Left colon (tissue), 2 donors: ENCODE results near the gene SSU72. TPM values are rescaled to one million over a fixed set of nuclear protein-coding genes. Genes with fewer than 3 reads are reported as not detected.
"Not testable (repeated sequence)": the region's sequence is repeated elsewhere in the genome, so short reads cannot be mapped to it uniquely, and the experiment has no call there.

ENCODE experiments used
- ATAC-seq: fragments of 200-7000 bp; cut with Tn5 transposase; one replicate; pipeline ENCODE4 v1.9.1; 2020; ENCODE audit warnings: mild to moderate bottlenecking, moderate library complexity
- DNase-seq, 2 donors: peaks; one replicate each; pipeline ENCODE4 v3.0.0-alpha.2; 2020
- intact Hi-C, 2 donors: fragments of 100-400 bp; cut with DNase I in 1 of 2; cut with micrococcal nuclease in 1 of 2; formaldehyde crosslinking; loops; one replicate each; pipeline versions ENCODE4 v1.11.2 to v1.14.0; 2022; cut with DNase I, micrococcal nuclease
- total RNA-seq, 2 donors: library from RNA; stranded (reverse); fragmentation: NEBNext Ultra II Directional; extraction: Animal tissue kit (Norgen Biotek cat#: 25700); gene quantifications; one replicate each; pipeline ENCODE4 v1.2.1, GENCODE V29; 2021
- donor health status: DM: no; HTN: no; CAD: no.
- donor health status: DM: yes; HTN: yes; CAD: no.

The SSU72 gene
- total RNA-seq, 2 donors from 2014 or later: 118 to 130 TPM

DNA sequence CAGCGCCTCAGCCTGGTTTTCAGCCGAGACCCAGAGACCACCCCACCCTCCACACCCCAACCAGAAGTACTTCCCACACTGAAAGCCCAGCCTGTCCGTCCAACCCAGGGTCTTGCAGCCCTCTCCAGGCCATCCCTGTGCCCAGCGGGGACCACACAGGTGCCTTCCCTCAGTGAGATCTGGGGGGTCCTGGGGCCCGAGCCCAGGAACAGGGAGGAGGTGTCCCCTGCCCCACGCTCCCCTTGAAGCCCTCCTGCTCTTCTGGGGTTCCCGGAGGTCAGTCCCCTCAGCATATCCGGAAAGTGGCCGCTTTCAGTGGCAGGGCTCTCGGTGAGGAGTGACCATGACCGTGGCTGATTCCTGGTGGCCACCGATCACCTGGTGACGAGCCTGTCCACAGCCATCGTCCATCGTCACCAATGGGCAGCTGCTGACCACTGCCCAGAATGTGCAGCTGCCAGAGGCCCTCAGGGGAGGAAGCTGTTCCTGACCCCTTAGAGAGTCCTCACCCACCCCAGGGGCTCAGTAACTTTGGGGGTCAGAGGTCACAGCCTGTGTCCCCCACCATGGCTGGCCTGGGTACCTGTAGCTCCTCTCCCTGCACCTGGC, 37.6 kb downstream of the SSU72 start:
- intact Hi-C loops: no loop called here
- DNase-seq (no peak), ATAC-seq (no peak)

DNA sequence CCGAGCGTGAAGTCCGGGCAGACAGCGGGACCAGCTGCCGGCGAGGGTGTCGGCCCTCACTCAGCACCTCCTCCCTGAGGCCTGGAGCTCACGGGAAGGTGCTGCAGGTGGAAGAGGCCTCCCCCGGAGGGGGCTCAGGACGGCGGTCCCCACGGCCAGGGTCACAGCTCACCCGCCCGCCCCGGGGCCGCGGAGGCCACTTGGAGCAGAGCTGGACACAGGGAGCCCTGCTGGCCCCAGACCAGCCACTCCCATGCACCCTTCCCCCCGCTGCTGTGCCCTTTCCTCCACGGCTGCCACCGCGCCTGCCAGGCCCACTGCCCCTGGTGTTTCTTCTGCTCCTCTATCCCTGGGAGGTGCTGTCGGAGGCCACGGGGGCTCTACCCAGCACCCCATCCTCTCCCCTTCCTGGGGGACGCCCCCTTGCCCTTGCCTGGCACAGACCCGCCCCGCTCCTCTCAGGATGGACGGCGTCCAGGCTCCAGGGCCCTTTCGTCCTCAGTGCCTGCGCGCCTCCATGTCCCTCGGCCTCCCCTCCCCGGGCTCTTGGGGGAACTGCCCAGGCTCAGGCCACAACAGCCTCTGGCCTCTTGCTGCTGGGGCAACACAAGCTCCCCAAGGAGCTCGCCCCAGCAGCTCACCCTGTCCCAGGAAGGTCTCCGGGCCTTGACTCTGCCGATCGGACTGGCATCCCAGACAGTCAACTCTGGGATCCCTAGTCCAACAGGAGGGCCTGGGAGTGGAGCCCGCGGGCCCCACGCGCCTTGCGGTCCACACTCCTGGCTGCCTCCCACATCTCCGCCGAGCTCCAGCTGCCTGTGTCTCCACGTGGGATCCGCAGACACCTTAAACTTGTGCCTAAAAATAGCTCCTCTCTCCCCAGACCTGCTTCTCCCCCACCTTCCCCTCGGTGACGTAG, 38.4 kb downstream of the SSU72 start:
- DNase-seq (no peak), ATAC-seq (no peak)
- intact Hi-C loops: no loop called here

DNA sequence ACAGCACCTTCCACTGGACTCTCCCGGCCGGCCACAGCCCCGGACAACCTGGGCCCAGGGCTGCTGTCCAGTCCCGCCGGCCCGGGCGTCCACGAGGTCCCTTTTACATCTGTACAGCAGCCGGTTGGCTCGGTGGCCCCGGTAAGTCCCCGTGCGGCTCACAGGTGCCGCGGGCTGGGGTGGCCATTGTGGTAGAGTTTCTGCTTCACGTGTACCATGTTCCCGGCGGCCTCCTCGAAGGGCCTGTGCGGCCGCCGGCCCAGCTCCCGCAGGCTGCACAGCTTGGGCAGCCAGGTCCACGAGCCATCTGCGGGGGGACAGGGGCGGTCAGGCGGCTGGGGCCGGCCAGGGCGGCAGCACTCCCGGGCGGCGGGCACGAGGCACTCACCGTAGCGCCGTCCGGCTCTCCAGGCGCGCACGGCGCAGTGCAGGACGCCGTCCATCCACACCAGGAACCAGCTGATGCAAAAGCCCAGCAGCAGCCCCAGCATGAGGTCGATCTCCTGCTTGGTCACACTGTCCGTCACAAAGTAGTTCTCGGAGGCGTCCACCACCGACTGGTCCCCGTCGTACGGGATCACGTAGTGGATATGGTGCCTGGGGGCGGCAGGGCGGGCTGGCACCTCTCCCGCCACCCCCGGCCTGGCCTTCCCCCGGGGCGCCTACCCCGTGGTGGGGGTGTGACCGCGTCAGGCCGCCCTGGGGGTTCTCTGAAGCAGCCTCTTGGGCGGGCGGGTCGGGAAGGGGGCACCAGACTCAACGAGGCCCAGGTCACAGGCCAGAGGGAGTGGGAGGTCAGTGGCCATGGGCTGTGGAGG, 39.3 kb downstream of the SSU72 start:
- intact Hi-C loops: no loop called here
- ATAC-seq (no peak), DNase-seq (no peak)

DNA sequence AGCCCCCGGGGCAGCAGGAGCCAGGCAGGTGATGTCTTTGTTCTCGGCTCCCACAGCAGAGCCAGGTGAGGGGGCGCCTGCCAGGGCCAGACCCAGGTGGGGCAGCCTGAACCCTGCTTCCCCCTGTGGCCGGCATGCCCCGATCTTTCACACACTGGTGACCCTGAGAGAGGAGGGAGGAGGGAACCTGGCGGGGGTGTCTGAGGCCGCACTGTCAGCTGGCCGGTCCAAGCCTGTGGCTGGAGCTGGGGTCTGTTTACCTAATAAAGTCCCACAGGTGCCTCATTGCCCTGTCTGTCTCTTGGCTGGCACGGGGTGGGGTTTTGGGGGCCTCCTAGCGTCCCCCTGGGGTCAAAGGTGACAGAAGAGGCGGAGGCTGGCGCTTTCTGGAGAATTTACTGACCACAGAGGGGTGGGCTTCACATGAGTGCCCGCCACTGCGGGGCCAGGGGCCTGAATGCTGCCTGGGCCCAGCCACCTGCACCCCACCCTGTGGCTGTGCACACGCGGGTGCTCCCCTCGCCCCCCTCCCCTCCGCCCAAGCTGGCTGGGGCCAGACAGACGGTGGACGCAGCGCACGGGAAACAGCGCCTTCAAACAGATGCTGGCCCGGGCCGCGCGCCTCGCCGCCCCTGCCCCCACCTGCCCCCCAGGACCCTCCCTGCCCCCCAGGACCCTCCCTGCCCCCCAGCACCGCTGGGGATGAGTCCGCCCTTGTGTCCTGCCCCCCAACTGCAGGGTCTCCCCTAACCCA, 40.1 kb downstream of the SSU72 start:
- no peak for DNase-seq
- no peak for ATAC-seq
- intact Hi-C loops: no loop called here

DNA sequence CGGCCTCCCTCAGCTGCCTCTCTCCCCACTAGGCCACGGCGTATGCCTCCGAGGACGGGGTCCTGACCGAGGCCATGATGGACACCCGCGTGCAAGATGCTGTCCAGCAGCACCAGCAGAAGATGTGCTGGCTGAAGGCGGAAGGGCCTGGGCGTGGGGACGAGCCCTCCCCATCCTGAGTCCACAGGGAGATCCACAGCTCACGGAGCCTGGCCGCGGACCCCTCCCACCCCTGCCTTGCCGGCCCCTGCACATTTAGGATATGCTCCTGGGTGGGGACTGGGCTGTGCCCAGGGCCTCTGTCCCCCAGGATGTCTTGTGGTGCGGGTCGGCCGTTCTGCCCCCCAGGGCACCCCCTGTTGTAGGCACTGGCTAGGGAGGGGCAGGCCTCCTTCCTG, 40.8 kb downstream of the SSU72 start:
- DNase-seq, intact Hi-C loops, ATAC-seq: not testable (repeated sequence)

DNA sequence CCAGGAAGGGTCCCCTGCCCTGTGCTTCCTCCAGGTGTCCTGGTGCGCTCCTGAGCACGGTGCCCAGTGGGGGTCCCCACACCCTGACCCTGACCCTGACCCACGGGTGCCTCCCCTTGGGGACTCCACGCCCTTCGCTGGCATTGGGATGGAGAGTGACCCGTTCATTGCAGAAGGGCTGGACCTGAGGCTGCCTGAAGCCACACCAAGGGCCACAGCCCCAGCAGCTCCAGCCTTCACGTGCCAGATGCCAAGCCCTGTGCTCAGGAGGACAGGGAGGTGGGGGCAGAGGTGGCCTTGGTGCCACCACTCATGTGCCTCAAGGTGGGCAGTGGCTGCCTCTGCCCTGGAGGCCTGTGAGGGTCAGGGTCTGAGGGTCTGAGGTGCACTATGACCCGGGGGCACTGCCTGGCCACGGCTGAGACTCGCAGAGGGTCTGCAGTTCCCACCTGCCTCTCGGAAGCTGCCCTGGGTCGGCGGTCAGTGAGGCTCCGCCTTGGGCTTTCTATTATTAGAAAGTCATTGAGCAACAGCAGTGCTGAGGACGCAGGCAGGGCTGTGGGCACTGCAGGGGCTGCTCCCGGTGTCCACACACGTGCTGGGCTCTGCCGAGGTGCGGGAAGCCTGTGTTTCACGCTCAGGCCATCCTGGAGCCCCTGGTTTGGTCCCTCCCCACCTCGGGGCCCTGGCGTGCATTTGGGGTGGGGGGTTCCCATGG, 41.3 kb downstream of the SSU72 start:
- peak; percentile 3 for ATAC-seq
- intact Hi-C loops: not testable (repeated sequence)

DNA sequence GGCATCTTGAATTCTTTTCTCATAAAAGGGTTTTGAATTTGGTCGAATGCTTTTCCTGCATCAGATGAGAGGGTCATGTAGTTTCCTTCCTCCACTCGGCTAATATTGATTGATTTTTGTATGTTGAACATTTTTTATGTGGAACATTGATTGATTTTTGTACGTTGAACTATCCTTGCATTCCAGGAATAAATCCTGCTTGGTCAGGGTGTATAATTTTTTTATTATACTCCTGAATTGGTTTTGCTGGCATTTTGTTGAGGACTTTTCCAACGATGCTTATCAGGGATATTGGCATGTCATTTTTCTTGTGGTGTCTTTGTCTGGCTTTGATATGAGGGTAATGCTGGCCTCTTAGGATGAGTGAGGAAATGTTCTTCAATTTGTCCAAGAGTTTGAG, 42.7 kb downstream of the SSU72 start:
- ATAC-seq (no peak), DNase-seq (no peak)
- intact Hi-C loops: no loop called here

More for the DNA sequence above, 41.3 kb downstream of the SSU72 start:
- DNase-seq: not testable (repeated sequence)

DNA sequence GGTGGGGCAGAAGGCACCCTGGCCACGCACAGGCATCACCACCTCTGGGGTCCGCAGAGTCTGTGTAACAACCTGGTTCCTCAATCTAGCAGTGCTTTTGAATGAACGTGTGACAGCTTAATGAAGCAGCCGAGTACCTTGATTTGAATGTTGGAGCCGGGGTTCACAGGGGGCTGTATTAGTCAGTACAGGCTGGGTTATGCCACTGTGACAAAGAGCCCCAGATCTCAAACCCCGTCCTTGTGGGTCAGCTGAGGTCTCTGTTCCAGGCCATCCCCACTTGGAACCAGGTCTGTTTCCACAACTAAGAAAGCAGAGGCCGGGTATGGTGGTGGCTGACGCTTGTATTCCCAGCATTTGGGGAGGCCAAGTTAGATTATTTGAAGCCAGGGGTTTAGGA, 44.7 kb downstream of the SSU72 start:
- intact Hi-C loops: no loop called here
- ATAC-seq: no peak
- DNase-seq: no peak

DNA sequence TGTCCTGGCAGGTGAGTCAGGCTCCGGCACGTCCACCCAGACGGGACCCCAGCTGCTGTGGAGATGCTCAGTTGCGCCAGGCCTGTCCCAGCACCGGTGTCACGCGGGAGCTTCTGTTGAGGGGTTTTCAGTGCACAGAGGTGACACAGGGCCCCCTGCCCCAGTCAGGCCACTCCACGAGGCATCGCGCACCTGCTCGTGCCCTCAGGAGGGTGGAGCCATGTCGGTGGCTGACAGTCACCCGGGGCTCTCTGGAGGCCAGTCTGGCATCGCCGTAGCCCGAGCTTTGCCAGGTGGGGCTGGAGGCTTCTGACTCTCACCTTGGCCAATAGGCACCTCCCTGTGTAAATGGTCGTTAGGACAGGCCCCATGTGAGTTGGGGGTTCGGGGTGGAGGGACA, 45.3 kb downstream of the SSU72 start:
- intact Hi-C loops: no loop called here
- no peak for ATAC-seq
- no peak for DNase-seq

DNA sequence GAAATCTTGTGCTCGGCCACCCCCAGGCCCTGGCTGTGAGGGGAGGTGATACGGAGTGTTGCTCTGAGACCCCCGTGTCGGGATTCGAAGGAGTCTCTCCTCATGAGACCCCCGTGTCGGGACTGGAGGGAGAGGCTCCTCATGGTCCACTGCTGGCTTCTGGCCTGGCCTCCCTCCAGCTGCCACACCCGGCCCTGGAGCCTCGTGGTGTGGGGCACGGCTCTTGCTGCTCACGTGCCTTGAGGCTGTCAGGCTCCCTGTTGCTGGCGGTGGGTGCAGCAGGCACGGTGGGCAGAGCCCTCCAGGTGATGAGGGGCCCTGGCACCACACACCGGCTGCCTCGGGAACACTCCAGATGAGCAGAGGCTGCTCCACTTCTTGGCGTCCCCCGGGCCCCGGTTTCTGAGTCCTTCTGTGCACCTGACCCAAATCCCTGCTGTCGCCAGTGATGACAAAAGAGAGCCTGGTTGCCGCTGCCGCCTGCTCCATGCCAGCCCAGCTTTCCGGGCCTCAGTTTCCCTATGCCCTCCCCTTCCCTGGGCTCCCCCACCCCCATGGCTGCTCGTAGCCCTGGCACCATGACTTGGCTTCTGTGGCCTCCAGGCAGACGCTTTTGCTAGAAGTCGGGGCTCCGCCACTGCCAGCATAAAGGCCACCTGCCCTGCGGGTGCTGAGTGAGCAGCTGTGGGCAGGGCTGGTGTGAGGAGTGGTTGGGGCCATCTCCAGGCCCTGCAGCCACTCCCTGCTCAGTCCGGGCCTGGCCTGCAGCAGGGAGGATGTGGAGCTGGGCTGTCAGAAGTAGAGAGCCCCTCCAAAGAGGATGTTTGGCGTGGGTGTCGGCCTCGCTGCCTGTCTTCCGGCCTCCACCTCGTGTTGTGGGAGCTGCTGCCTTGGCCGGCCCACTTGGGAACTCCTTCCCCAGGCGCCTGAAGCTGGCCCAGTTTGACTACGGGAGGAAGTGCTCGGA, 46.1 kb downstream of the SSU72 start:
- intact Hi-C loops: no loop called here
- DNase-seq: no peak
- no peak for ATAC-seq

DNA sequence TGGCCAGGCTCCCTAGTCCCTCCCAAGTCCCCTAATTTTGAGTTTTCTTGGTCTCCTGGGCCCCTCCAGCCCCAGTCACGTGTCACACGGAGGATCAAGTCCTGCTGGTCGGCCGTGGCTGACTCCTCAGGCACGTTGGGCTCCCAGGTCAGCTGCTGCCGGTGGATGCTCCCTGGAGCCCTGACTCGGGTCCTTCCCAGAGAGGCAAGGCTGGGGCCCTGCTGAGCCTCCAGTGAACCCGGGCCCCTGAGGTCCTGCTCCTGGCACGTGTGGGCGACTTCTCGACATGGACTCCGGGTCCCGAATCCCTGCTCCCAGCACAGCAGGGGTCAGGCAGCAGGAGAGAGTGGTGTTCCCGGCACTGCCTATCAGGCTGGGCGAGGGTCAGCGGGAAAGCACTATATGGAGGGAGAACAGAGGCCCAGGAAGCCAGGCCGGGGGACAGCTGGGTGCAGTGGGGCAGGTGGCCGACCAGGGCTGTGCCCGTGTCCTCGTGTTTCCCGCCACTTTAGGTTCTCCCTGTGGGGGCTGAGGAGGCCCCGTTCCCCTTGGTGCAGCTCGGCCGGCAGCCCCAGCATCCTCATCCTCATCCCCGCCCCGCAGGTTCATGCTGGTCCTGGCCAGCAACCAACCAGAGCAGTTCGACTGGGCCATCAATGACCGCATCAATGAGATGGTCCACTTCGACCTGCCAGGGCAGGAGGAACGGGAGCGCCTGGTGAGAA, 47.4 kb downstream of the SSU72 start:
- no peak for ATAC-seq

DNA sequence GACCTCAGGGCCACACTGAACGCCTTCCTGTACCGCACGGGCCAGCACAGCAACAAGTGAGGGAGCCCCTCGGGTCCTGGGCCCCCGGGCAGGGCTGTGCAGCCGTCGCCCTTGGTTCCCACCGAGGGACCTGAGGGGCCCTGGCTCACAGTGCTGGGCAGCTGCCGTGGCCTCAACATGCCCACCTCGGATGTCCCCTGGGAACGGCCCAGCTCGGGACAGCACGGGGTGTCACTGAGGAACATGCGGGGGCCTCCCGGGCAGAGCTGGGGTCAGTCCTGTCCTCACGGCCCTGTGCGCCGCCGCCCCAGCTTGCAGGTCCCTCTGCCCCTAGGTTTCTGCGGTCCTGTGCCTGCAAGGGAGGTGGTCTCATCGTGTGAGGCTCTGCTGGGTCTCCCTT, 48.2 kb downstream of the SSU72 start:
- DNase-seq, ATAC-seq, intact Hi-C loops: not testable (repeated sequence)

More for the DNA sequence above, 47.4 kb downstream of the SSU72 start:
- intact Hi-C loops: no loop called here
- DNase-seq: no peak

DNA sequence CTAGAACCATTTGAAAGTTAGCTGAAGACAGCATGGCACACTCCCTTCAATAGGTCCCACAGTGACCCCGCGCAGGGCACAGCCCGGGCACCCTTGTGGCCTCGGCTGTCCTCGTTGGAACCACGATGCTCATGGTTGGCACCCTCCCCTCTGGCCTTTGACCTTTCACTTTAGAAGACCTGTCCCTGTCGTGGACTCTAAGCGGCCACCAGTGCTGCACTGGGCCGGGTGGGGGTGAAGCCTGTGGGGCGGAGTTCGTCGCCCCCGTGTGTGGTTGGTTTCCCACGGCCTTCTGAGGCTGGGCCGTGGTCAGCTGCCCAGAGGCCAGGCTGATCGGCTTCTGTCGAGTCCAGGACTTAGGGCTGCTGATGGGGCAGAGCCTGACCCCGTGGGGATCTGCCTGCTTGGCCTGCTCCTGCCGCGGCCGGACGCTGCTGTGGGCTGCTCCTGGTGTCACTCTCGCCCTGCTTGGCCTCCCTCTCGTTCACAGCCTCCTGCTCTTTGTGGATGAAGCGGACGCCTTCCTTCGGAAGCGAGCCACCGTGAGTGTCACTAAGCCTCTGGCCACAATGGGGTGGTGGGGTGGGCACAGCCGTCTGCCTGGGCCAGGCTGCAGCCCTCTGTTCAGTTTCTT, 49.8 kb downstream of the SSU72 start:
- DNase-seq, ATAC-seq, intact Hi-C loops: not testable (repeated sequence)

DNA sequence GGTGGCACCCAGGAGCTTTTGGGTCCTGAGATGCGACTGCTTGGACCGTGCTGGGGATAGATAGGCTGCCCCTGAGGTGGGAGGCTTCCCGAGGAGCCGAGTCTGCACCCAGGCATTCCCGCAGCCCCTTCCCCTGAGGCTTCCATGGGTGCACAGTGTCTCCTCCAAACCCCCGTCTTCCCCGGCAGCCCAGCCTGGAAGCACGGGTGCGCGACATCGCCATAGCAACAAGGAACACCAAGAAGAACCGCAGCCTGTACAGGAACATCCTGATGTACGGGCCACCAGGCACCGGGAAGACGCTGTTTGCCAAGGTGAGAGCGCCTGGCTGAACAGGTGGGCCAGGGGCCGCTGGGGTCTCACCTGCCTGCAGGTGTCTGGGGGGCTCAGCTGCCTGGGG, 51.0 kb downstream of the SSU72 start:
- ATAC-seq, DNase-seq, intact Hi-C loops: not testable (repeated sequence)

DNA sequence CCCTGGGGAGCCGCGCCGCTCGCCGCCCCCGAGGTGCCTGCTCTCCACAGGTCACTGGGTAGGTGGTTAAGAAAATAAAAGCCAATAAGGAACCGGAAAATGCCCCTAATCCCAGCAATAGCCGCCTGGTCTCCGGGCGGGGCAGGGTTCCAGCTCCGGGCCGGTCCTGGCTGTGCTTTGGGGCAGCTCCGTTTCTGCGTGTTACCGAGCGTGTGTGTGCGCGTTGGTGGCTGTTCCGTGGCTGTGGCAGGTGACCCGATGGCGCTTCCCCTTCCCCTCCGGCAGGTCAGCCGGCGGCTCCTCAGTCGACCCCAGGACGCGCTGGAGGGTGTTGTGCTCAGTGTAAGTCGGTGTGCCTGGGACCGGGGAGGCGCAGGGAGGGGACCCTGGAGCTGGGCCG, 51.4 kb downstream of the SSU72 start:
- intact Hi-C loops, DNase-seq, ATAC-seq: not testable (repeated sequence)

DNA sequence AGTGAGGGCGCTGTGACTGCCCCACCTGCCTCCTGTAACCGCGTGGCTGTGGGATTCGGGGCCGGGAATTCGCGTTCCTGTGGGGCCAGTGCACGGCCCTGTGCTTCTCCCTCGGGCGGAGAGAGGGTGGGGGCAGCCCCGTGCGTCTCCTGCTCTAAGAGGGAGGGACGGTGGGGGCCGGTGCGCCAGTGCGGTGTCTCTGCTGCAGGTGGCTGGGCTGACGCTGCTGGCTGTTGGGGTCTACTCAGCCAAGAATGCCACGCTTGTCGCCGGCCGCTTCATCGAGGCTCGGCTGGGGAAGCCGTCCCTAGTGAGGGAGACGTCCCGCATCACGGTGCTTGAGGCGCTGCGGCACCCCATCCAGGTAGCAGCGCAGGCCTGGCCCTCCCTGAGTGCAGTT, 52.1 kb downstream of the SSU72 start:
- ATAC-seq, intact Hi-C loops, DNase-seq: not testable (repeated sequence)
